Transverse colon (tissue), 4 donors: ENCODE measurements around the gene ZNF146. TPM values are rescaled to one million over a fixed set of nuclear protein-coding genes. Genes with fewer than 3 reads are reported as not detected.
"Not testable (repeated sequence)": the region's sequence is repeated elsewhere in the genome, so short reads cannot be mapped to it uniquely, and the experiment has no call there.

Experiments used
- DNase-seq: peaks from one replicate; pipeline ENCODE4 v3.0.0-alpha.2; 2019
- H3K27ac ChIP-seq, 4 donors: fragments of 200-600 bp; sonication (generic); 2 replicates each; pipeline ENCODE4 v1.5.1; 2016 to 2018; ENCODE audit warnings: inconsistent platforms in 4 of 4
- H3K27me3 ChIP-seq: fragments of 200-600 bp; sonication (generic); 2 replicates; pipeline ENCODE4 v1.5.1; 2017; ENCODE audit warnings: inconsistent platforms
- H3K36me3 ChIP-seq, 4 donors: fragments of 200-600 bp; sonication (generic); 2 replicates each; pipeline ENCODE4 v1.5.1; 2017 to 2019; ENCODE audit warnings: inconsistent platforms in 4 of 4
- H3K4me1 ChIP-seq, 4 donors: fragments of 200-600 bp; sonication (generic); 2 replicates each; pipeline ENCODE4 v1.5.1; 2017 to 2020; ENCODE audit warnings: inconsistent platforms in 4 of 4
- H3K4me3 ChIP-seq, 4 donors: fragments of 200-600 bp; sonication (generic); 1 replicate in 1 of 4; 2 replicates in 3 of 4; pipeline versions ENCODE4 v1.5.1 to v1.6.1; 2017 to 2019; ENCODE audit warnings: inconsistent platforms in 4 of 4
- H3K9me3 ChIP-seq, 2 donors: fragments of 200-600 bp; sonication (generic); 2 replicates each; pipeline ENCODE4 v1.5.1; 2017 to 2019; ENCODE audit warnings: inconsistent platforms in 2 of 2
- CTCF ChIP-seq, 5 experiments: fragments of 200-600 bp in 3 of 5; fragments of 450-650 bp in 2 of 5; sonication (generic) in 3 of 5; IDR thresholded peaks; 1 replicate in 2 of 5; 2 replicates in 3 of 5; pipeline ENCODE4 v1.5.1; 2016 to 2017; ENCODE audit warnings: antibody characterized with exemption in 5 of 5, inconsistent platforms in 3 of 5, mild to moderate bottlenecking in 2 of 5, moderate library complexity in 1 of 5
- EP300 ChIP-seq: sonication (generic); formaldehyde crosslinking; IDR thresholded peaks from one replicate; pipeline ENCODE4 v1.6.1; 2017; ENCODE audit warnings: antibody characterized with exemption, low read depth
- POLR2A ChIP-seq: fragments of 450-650 bp; IDR thresholded peaks from one replicate; pipeline ENCODE4 v1.6.1; 2016; ENCODE audit warnings: antibody characterized with exemption, mild to moderate bottlenecking, moderate library complexity
- POLR2AphosphoS5 ChIP-seq, 3 donors: sonication (generic); formaldehyde crosslinking; IDR thresholded peaks; one replicate each; pipeline ENCODE4 v1.6.1; 2016; ENCODE audit warnings: antibody characterized with exemption in 3 of 3
- WGBS, 2 donors: methylation state at CpG; one replicate each; pipeline ENCODE4 v1.1.5; 2018; ENCODE audit warnings: low coverage in 1 of 2; 5-methylcytosine and 5-hydroxymethylcytosine counted together
- in situ Hi-C, 4 donors: fragments of 200-750 bp; cut with MboI; loops; one replicate each; pipeline versions ENCODE4 v1.15.0 to v1.15.1; 2017; ENCODE audit warnings: low sequenced_read_pairs in 3 of 4, low pct_ligation_motif_present in 1 of 4, low pct_unique_long_range_greater_than_20kb in 1 of 4
- intact Hi-C: fragments of 100-400 bp; cut with DNase I; formaldehyde crosslinking; loops from one replicate; pipeline ENCODE4 v1.15.1; 2023; ENCODE audit warnings: low total_unique reads
- total RNA-seq, 4 donors: library from RNA; depleted of rRNA; stranded (reverse); fragments of >200 nt; gene quantifications; one replicate each; pipeline ENCODE4 v1.1.0, GENCODE V29; 2016

The ZNF146 gene
- total RNA-seq, 4 donors from 2014 or later: 10.8 to 105 (median 52.2) TPM

- Histone ChIP-seq H3K9me3 (no peaks in the 10 kb centered on the region), H3K4me3 (no peak overlapping the region), H3K4me1 (no peaks in the 10 kb centered on the region), H3K36me3 (peaks cover 0 to 8% (median 4%) of the 10 kb centered on the region in 4 donors), H3K27ac (no peak overlapping the region), H3K27me3 (no peaks in the 10 kb centered on the region)
- in situ Hi-C loops: no loop called here
- intact Hi-C loops: no loop called here
- no peak for DNase-seq
- WGBS, 2 donors: 92 to 95% methylated on average over 10 to 17 of the region's 17 CpGs
- TF ChIP-seq POLR2AphosphoS5 (IDR thresholded peaks at IDR 0.05) (no peak), EP300 (no peak), POLR2A (no peak), CTCF (IDR thresholded peaks at IDR 0.05) (no peak)
These were observed 32.2 kb upstream of the ZNF146 start for GRCh38 chr19:36182612-36183244.

- Histone ChIP-seq H3K4me3 (no peak overlapping the region), H3K36me3 (peaks cover 0 to 8% (median 4%) of the 10 kb centered on the region in 4 donors), H3K27me3 (no peaks in the 10 kb centered on the region), H3K9me3 (no peaks in the 10 kb centered on the region), H3K4me1 (no peaks in the 10 kb centered on the region), H3K27ac (no peak overlapping the region)
- no peak for DNase-seq
- intact Hi-C loops (no loop called here), in situ Hi-C loops (no loop called here)
- WGBS, 2 donors: 90 to 98% methylated on average over 7 to 10 of the region's 10 CpGs
- no peak for TF ChIP-seq EP300
- TF ChIP-seq POLR2A: no peak
- no peak for TF ChIP-seq POLR2AphosphoS5 (IDR thresholded peaks at IDR 0.05)
- no peak for TF ChIP-seq CTCF (IDR thresholded peaks at IDR 0.05)
These were observed 31.7 kb upstream of the ZNF146 start for GRCh38 chr19:36183245-36183628.

- 96 to 100% methylated on average over 2 to 5 of the region's 5 CpGs for WGBS, 2 donors
- H3K27ac ChIP-seq, in situ Hi-C loops: not testable (repeated sequence)
These were observed 28.2 kb upstream of the ZNF146 start for GRCh38 chr19:36186722-36187121.

GRCh38 chr19:36196249-36196648 is 18.7 kb upstream of the ZNF146 start:
- TF ChIP-seq POLR2A (no peak), POLR2AphosphoS5 (IDR thresholded peaks at IDR 0.05) (no peak), CTCF (IDR thresholded peaks at IDR 0.05) (no peak), EP300 (no peak)
- Histone ChIP-seq H3K27ac (no peak overlapping the region), H3K27me3 (no peaks in the 10 kb centered on the region), H3K36me3 (peaks cover 0 to 13% (median 2%) of the 10 kb centered on the region in 4 donors), H3K9me3 (no peaks in the 10 kb centered on the region), H3K4me3 (no peak overlapping the region), H3K4me1 (no peaks in the 10 kb centered on the region)
- WGBS, 2 donors: 82 to 93% methylated on average over 1 to 2 of the region's 2 CpGs
- in situ Hi-C loops (no loop called here), intact Hi-C loops (no loop called here)
- DNase-seq: no peak

More at GRCh38 chr19:36186722-36187121, 28.2 kb upstream of the ZNF146 start:
- H3K36me3 ChIP-seq: peaks cover 0 to 12% (median 4%) of the 10 kb centered on the region in 4 donors
- intact Hi-C loops, DNase-seq, H3K9me3 ChIP-seq, H3K4me1 ChIP-seq, H3K27me3 ChIP-seq, H3K4me3 ChIP-seq: not testable (repeated sequence)

GRCh38 chr19:36198119-36198518 is 16.8 kb upstream of the ZNF146 start:
- Histone ChIP-seq H3K4me3 (no peak overlapping the region), H3K36me3 (peaks cover 0 to 13% (median 2%) of the 10 kb centered on the region in 4 donors), H3K27ac (no peak overlapping the region), H3K27me3 (no peaks in the 10 kb centered on the region), H3K9me3 (no peaks in the 10 kb centered on the region), H3K4me1 (no peaks in the 10 kb centered on the region)
- no peak for DNase-seq
- no peak for TF ChIP-seq CTCF (IDR thresholded peaks at IDR 0.05)
- no peak for TF ChIP-seq EP300
- no peak for TF ChIP-seq POLR2A
- no peak for TF ChIP-seq POLR2AphosphoS5 (IDR thresholded peaks at IDR 0.05)
- intact Hi-C loops: no loop called here
- in situ Hi-C loops: no loop called here
- 81 to 92% methylated on average over 2 of the region's 2 CpGs for WGBS, 2 donors
